Esophagus muscularis mucosa (tissue), 4 donors: ENCODE measurements around the gene DIPK1B. TPM values are rescaled to one million over a fixed set of nuclear protein-coding genes. Genes with fewer than 3 reads are reported as not detected.
"Not testable (repeated sequence)": the region's sequence is repeated elsewhere in the genome, so short reads cannot be mapped to it uniquely, and the experiment has no call there.

Source experiments
- DNase-seq: peaks from one replicate; pipeline ENCODE4 v3.0.0-alpha.2; 2017; ENCODE audit errors: extremely low spot score
- H3K27ac ChIP-seq, 4 donors: fragments of 200-600 bp; sonication (generic); replicated peaks in 1 of 4; 1 replicate in 3 of 4; 2 replicates in 1 of 4; pipeline ENCODE4 v1.5.1; 2016 to 2019; ENCODE audit warnings: mild to moderate bottlenecking in 1 of 4
- H3K27me3 ChIP-seq, 4 donors: fragments of 200-600 bp; sonication (generic); one replicate each; pipeline versions ENCODE4 v1.5.1 to v1.6.0; 2016 to 2019
- H3K36me3 ChIP-seq, 4 donors: fragments of 200-600 bp; sonication (generic); one replicate each; pipeline ENCODE4 v1.5.1; 2016 to 2019
- H3K4me1 ChIP-seq, 4 donors: fragments of 200-600 bp; sonication (generic); one replicate each; pipeline ENCODE4 v1.5.1; 2016 to 2019
- H3K4me3 ChIP-seq, 4 donors: fragments of 200-600 bp; sonication (generic); 1 replicate in 2 of 4; 2 replicates in 2 of 4; pipeline ENCODE4 v1.5.1; 2016 to 2019; ENCODE audit warnings: mild to moderate bottlenecking in 4 of 4, moderate library complexity in 1 of 4
- H3K9me3 ChIP-seq, 4 donors: fragments of 200-600 bp; sonication (generic); 1 replicate in 3 of 4; 2 replicates in 1 of 4; pipeline ENCODE4 v1.5.1; 2016 to 2019
- EP300 ChIP-seq: sonication (generic); formaldehyde crosslinking; IDR thresholded peaks from one replicate; pipeline ENCODE4 v1.6.1; 2017; ENCODE audit warnings: antibody characterized with exemption
- POLR2A ChIP-seq: fragments of 450-650 bp; IDR thresholded peaks from one replicate; pipeline ENCODE4 v1.6.1; 2017; ENCODE audit warnings: antibody characterized with exemption, moderate library complexity, mild to moderate bottlenecking, low read depth
- POLR2AphosphoS5 ChIP-seq, 2 donors: sonication (generic); formaldehyde crosslinking; IDR thresholded peaks; one replicate each; pipeline ENCODE4 v1.6.1; 2017; ENCODE audit warnings: antibody characterized with exemption in 2 of 2
- WGBS: methylation state at CpG from one replicate; pipeline ENCODE4 v1.1.5; 2018; 5-methylcytosine and 5-hydroxymethylcytosine counted together
- intact Hi-C: fragments of 100-400 bp; cut with DNase I; formaldehyde crosslinking; loops from one replicate; pipeline ENCODE4 v1.15.1; 2023
- total RNA-seq, 4 donors: library from RNA; depleted of rRNA; stranded (reverse); fragments of >200 nt; gene quantifications; one replicate each; pipeline versions ENCODE4 v1.1.0 to v1.2.1, GENCODE V29; 2016
- TF ChIP-seq, protein P1 (sequence below), 3 experiments: fragments of 200-600 bp in 2 of 3; fragments of 450-650 bp in 1 of 3; sonication (generic) in 2 of 3; IDR thresholded peaks; one replicate each; pipeline ENCODE4 v1.5.1; 2017 to 2019; ENCODE audit warnings: antibody characterized with exemption in 3 of 3, mild to moderate bottlenecking in 2 of 3, moderate library complexity in 1 of 3

Gene DIPK1B
- total RNA-seq, 4 donors from 2014 or later, result 6.6 to 27.8 (median 21.5) TPM

GRCh38 chr9:136753371-136754058 lies 41.1 kb downstream of the DIPK1B start:
- Histone ChIP-seq H3K27ac (no peak overlapping the region), H3K4me3 (no peak overlapping the region), H3K27me3 (peaks cover 0 to 31% (median 0%) of the 10 kb centered on the region in 4 donors), H3K9me3 (peaks cover 0 to 17% (median 6%) of the 10 kb centered on the region in 4 donors), H3K36me3 (no peaks in the 10 kb centered on the region), H3K4me1 (peaks cover 5 to 18% (median 8%) of the 10 kb centered on the region in 4 donors)
- intact Hi-C loops, result no loop called here
- 87% methylated on average over 10 of the region's 31 CpGs for WGBS
- DNase-seq, result no peak
- TF ChIP-seq, protein P1, sequence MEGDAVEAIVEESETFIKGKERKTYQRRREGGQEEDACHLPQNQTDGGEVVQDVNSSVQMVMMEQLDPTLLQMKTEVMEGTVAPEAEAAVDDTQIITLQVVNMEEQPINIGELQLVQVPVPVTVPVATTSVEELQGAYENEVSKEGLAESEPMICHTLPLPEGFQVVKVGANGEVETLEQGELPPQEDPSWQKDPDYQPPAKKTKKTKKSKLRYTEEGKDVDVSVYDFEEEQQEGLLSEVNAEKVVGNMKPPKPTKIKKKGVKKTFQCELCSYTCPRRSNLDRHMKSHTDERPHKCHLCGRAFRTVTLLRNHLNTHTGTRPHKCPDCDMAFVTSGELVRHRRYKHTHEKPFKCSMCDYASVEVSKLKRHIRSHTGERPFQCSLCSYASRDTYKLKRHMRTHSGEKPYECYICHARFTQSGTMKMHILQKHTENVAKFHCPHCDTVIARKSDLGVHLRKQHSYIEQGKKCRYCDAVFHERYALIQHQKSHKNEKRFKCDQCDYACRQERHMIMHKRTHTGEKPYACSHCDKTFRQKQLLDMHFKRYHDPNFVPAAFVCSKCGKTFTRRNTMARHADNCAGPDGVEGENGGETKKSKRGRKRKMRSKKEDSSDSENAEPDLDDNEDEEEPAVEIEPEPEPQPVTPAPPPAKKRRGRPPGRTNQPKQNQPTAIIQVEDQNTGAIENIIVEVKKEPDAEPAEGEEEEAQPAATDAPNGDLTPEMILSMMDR (IDR thresholded peaks at IDR 0.05), result no peak
- TF ChIP-seq EP300 (no peak), POLR2A (no peak), POLR2AphosphoS5 (IDR thresholded peaks at IDR 0.05) (no peak)

DNA sequence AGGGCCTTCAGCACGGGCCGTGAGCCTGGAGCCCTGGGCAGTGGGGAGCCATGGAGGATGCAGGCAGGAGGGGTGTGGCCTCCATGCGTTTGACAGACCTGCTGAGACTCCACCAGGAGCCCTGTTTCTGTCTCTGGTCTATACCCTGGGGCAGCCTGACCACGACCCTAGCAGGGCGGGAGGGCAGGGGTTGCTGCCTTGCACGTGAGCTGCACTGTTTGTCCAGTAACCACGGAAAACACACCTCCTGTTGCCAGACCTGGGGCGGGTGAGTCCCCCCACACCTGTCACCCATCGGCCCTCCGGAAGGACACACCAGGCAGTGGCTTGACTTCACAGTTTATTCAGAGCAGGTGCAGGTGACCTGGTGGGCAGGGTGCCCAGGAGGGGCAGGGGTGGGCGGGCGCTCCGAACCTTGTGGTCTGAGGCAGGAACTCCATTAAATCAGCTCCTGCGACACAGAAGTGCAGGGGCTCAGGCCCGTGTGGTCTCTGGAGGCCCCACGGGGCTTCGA lies 41.7 kb downstream of the DIPK1B start:
- no peak for DNase-seq
- Histone ChIP-seq H3K27me3 (peaks cover 0 to 34% (median 0%) of the 10 kb centered on the region in 4 donors), H3K4me1 (peaks cover 3 to 14% (median 5%) of the 10 kb centered on the region in 4 donors), H3K9me3 (peaks cover 0 to 17% (median 6%) of the 10 kb centered on the region in 4 donors), H3K36me3 (no peaks in the 10 kb centered on the region), H3K27ac (no peak overlapping the region), H3K4me3 (no peak overlapping the region)
- 90% methylated on average over 7 of the region's 17 CpGs for WGBS
- no peak for TF ChIP-seq EP300
- no peak for TF ChIP-seq POLR2A
- TF ChIP-seq POLR2AphosphoS5 (IDR thresholded peaks at IDR 0.05), result no peak
- TF ChIP-seq, protein P1 (IDR thresholded peaks at IDR 0.05), result no peak
- intact Hi-C loops, result no loop called here

DNA sequence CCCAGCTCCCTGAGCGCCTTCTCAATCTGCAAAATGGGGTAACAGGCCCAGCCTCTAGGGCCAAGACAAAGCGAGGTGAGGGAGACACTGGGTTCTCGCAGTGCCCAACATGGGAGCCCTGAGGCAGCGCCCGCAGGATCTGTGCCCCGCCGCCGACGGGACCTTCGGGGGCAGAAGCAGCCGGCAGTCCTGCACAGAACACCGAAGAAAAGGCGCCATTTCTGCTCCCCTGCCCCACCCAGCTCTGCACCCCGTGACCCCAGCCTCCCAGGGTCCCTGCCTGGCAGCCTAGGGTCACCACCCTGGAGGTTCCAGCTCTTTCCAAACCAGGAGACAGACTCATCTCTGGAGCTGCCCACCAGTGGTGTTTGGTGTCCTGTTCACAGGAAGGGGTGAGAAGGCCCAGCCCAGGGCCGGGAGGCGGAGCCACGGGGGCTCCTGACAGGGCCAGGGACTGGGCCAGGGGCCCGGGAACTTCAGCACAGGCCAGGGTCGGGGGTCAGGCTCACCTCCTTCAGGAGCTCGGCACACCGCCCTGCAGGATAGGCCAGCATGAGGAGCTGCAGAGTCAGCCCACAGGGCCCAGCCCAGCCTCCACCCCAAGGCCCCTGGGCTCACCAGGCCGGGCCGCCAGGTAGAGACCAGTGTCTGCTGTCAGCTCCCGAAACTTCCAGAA lies 42.4 kb downstream of the DIPK1B start:
- peaks cover 0 to 17% (median 6%) of the 10 kb centered on the region in 4 donors for H3K9me3 ChIP-seq
- WGBS, result 60% methylated on average over 1 of the region's 24 CpGs
- H3K27me3 ChIP-seq, result peaks cover 0 to 40% (median 0%) of the 10 kb centered on the region in 4 donors
- no peak for TF ChIP-seq POLR2AphosphoS5 (IDR thresholded peaks at IDR 0.05)
- no peak for TF ChIP-seq EP300
- TF ChIP-seq, protein P1 (IDR thresholded peaks at IDR 0.05), result no peak
- TF ChIP-seq POLR2A, result no peak
- no peaks in the 10 kb centered on the region for H3K36me3 ChIP-seq
- no peak overlapping the region for H3K4me3 ChIP-seq
- H3K4me1 ChIP-seq, result peaks cover 0 to 7% (median 3%) of the 10 kb centered on the region in 4 donors
- H3K27ac ChIP-seq, result no peak overlapping the region
- no peak for DNase-seq
- intact Hi-C loops, result no loop called here

GRCh38 chr9:136755302-136756133 lies 43.1 kb downstream of the DIPK1B start:
- 88% methylated on average over 11 of the region's 22 CpGs for WGBS
- H3K9me3 ChIP-seq, result peaks cover 0 to 17% (median 6%) of the 10 kb centered on the region in 4 donors
- H3K36me3 ChIP-seq, H3K4me3 ChIP-seq, intact Hi-C loops, H3K4me1 ChIP-seq, DNase-seq, H3K27ac ChIP-seq: not testable (repeated sequence)
- H3K27me3 ChIP-seq, result peaks cover 0 to 48% (median 0%) of the 10 kb centered on the region in 4 donors

GRCh38 chr9:136756134-136756438 lies 43.7 kb downstream of the DIPK1B start:
- no peak for DNase-seq
- Histone ChIP-seq H3K4me3 (no peak overlapping the region), H3K27me3 (peaks cover 0 to 50% (median 0%) of the 10 kb centered on the region in 4 donors), H3K4me1 (peaks cover 0 to 10% (median 6%) of the 10 kb centered on the region in 4 donors), H3K27ac (no peak overlapping the region), H3K9me3 (peaks cover 0 to 17% (median 6%) of the 10 kb centered on the region in 4 donors), H3K36me3 (no peaks in the 10 kb centered on the region)
- TF ChIP-seq EP300 (no peak), POLR2AphosphoS5 (IDR thresholded peaks at IDR 0.05) (no peak), POLR2A (no peak)
- TF ChIP-seq, protein P1 (IDR thresholded peaks at IDR 0.05), result no peak
- 75% methylated on average over 4 of the region's 4 CpGs for WGBS
- intact Hi-C loops, result no loop called here
